GM19395 (cell line): ENCODE data around the gene DENND4C.
"Not testable (repeated sequence)": the region's sequence is repeated elsewhere in the genome, so short reads cannot be mapped to it uniquely, and the experiment has no call there.

ENCODE experiments used
- ATAC-seq: cut with Tn5 transposase; IDR thresholded peaks from one replicate; pipeline ENCODE4 v1.9.1; 2021; ENCODE audit warnings: mild to moderate bottlenecking, moderate library complexity; ENCODE audit not compliant: unreplicated experiment

The DENND4C gene

DNA sequence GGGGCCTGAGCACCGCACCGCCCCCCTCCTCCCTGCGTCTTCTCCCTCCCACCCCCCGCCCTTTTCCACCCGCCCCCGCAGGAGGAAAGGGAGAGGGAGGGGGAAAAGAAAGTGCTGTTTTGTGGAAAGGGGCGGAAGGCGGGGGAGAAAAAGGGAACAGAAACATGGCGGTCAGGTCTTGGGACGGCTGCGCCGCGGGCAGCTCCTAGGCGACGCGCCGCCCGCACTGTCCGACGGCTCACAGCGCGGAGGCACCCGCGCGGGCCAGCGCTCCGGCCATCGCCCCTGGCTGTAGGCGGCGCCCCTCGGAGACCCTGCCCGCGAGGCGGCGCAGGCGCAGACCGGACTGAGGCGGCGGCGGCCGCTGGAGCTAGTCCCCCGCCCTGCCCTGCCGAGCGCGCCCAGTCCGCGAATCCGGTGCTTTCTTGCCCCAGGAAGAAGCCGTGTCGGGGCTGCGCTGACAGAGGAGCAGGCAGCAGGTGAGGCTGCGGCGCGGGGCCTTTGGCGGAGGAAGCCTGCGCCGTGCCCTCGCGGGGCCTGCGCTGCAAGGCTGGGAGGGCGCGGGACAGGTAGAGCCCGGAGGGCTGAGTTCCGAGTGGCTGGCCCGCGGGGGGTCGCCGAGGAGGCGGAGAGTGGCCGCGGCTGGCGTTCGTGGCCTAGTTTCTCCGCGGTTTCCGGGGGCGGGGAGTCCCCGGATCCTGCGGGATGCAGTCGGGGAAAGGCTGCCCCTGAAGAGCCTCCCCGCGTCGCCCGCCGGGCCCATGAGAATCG, at the start of gene DENND4C:
Gene DENND4C, plus strand, starts transcription at position 339 of the 771 bp plus-strand sequence. CDS start 45,482 bp downstream, outside the sequence.
- peak; percentile 71 for ATAC-seq

- ATAC-seq = no peak
These were observed 49.5 kb upstream of the DENND4C start for GRCh38 chr9:19180991-19181390.

- no peak for ATAC-seq
These were observed 48.9 kb upstream of the DENND4C start for GRCh38 chr9:19181561-19181960.

GRCh38 chr9:19184144-19184917, 46.2 kb upstream of the DENND4C start:
- peak; percentile 98 for ATAC-seq

DNA sequence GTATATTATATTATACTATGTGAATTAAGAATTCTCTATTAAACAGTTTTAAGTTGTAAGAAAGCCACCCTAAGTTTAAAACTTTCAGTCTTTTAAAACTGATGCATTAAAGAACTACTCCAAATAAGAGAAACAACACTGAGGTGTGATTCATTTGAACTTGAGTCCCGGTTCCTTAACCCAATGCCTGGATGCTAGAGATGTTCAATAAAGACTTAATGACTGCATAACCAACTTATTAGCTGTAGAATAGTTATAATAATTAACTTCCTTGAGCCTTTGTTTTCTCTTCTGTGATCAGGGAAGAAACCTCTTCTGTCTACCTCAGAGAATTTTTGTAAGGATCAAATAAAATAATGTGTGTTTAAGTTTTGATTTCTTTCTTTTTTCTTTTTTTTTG, 45.3 kb upstream of the DENND4C start:
- no peak for ATAC-seq

GRCh38 chr9:19186232-19186631, 44.3 kb upstream of the DENND4C start:
- no peak for ATAC-seq

- ATAC-seq = no peak
These were observed 41.7 kb upstream of the DENND4C start for GRCh38 chr9:19188771-19189170.

- ATAC-seq = no peak
These were observed 38.1 kb upstream of the DENND4C start for GRCh38 chr9:19192202-19193028.

DNA sequence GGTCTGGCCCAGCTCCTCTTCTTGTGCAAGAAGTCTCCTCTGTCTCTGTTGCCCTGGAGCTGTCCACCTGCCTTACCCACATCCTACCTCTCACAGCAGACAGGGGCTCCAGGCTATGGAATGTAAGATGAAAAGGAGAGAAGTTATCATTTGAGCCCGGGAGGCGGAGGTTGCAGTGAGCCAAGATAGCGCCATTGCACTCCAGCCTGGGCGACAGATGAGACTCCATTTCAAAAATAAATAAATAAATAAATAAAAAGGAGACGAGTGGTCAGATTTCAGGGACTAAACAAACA, 37.5 kb upstream of the DENND4C start:
- ATAC-seq = no peak

GRCh38 chr9:19193358-19193973, 37.0 kb upstream of the DENND4C start:
- not testable (repeated sequence) for ATAC-seq

DNA sequence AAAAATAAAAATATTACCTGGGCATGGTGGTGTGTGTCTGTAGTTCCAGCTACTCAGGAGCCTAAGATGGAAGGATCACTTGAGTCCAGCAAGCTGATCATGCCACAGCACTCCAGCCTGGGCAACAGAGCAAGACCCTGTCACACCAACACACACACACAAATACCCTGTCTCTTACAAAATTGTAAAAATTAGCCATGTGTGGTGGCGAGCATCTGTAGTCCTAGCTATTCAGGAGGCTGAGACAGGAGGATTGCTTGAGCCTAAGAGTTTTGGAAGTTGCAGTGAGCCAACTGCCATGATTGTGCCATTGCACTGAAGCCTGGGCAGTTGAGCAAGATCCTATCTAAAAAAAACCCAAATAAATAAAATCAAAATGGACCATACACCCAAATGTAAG, 32.1 kb upstream of the DENND4C start:
- ATAC-seq = no peak

DNA sequence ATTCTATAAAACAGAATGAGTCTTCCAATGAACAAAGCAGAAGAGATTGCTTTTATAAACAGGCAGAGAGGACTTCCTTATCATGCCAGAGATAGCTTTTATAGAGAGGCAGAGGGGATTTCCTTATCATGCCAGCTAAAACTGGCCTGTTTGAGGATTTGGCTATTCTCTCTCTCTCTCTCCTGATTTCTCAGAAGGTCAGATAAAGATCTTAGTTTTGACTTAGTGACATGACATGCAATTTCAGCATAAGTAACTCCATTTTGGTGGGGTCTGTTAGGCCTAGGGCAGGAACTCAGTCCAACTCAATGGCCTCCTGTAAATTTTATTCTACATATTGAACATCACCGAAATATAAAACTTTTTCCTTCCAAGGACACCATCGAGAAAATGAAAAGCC, 31.5 kb upstream of the DENND4C start:
- no peak for ATAC-seq

DNA sequence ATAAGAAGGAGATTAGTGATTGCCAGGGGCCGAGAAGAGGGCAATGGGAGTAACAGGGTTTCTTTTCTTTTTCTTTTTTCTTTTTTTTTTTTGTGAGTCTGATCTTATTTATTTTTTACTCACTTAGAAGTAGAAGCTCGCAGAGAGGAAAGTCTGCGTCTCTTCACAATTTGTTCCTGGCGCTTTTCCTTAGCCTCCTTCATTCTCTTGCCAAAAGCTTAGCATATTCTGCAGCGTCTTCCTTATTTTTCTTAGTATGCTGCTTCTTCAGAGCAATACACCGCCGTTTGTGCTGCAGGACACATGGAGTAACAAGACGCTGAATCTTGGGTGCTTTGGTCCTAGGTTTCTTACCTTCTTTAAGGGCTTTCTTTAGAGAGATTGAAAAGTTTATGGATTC, 30.3 kb upstream of the DENND4C start:
- ATAC-seq = no peak

- ATAC-seq = no peak
These were observed 28.3 kb upstream of the DENND4C start for GRCh38 chr9:19201899-19202891.

GRCh38 chr9:19203058-19203457, 27.4 kb upstream of the DENND4C start:
- ATAC-seq = no peak

GRCh38 chr9:19208653-19209052, 21.8 kb upstream of the DENND4C start:
- ATAC-seq = no peak

GRCh38 chr9:19209188-19209587, 21.3 kb upstream of the DENND4C start:
- ATAC-seq = no peak

- no peak for ATAC-seq
These were observed 16.7 kb upstream of the DENND4C start for GRCh38 chr9:19213823-19214222.

GRCh38 chr9:19216466-19216865, 14.0 kb upstream of the DENND4C start:
- ATAC-seq = no peak

DNA sequence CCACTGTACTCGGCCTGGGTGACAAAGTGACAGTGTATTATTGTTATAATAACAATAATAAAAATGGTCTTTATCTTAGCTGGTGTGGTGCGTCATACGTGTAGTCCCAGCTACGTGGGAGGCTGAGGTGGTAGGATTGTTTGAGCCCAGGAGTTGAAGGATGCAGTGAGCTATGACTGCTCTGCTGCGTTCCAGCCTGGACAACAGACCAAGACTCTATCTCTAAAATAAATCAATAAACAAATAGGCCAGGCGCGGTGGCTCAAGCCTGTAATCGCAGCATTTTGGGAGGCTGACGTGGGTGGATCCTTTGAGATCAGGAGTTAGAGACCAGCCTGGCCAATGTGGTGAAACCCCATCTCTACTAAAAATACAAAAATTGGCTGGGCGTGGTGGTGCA, 9.2 kb upstream of the DENND4C start:
- ATAC-seq = no peak
